K562 treated with DMSO at 1 percent for 48 hours (cell line): ENCODE measurements around the gene TREML1. TPM values are rescaled to one million over a fixed set of nuclear protein-coding genes. Genes with fewer than 3 reads are reported as not detected.

ENCODE experiments used
- total RNA-seq: library from RNA; unstranded; fragments of 300-600 nt; gene quantifications from 2 replicates; pipeline ENCODE4 v1.2.3, GENCODE V29; 2022; ENCODE audit warnings: low replicate concordance; ENCODE audit errors: extremely low read depth

Gene TREML1
- total RNA-seq: not detected in 2 replicates

GRCh38 chr6:41153992-41154625 lies at the start of gene TREML1:
Gene TREML1 (minus strand): TSS chr6:41154347. CDS start chr6:41154288, 59 bp downstream.

DNA sequence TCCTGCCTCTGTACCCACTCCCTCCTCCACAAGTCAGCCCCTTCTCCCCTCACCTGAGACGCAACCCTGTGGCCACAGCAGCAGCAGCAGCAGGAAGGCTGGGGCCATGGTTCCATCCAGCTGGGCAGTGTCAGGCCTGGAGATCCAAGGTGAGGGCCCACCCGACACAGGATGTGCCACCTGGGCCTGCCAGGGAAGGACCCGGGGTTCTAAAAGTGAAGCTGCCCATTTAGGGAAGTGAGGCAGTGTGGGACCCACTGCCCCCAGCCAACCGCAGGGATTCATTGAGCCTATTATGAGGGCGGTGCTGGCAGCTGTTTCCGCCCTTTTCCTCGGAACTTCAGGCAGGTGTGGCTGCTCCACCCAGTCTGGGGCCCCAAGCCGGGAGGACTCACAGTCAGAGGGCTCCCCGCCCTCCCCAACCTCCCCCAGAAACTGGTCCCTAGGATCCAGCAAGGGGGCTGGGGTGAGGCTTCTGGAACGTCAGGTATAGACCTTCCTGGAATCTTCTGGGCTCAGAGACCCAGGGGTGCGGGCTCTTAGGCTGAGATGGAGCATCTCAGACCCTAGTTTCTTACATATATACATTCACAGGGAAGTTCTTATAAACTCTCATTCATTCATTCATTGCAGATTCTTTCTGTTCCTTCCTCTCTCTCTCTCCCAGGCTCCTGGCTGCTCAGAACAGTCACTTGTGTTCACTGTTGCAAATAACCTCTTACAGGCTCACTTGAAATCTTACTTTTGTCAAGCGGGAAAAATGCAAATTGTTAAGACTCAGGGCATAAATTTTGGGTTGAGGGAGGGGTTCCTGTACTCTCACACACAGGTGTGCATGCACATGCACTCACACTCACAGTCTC lies 47.0 kb upstream of the TREML1 start, which contains the start of gene TREML2:
Gene TREML2 (minus strand): TSS at position 249 of the 863 bp plus-strand sequence. CDS start 141 bp downstream, at position 108.

DNA sequence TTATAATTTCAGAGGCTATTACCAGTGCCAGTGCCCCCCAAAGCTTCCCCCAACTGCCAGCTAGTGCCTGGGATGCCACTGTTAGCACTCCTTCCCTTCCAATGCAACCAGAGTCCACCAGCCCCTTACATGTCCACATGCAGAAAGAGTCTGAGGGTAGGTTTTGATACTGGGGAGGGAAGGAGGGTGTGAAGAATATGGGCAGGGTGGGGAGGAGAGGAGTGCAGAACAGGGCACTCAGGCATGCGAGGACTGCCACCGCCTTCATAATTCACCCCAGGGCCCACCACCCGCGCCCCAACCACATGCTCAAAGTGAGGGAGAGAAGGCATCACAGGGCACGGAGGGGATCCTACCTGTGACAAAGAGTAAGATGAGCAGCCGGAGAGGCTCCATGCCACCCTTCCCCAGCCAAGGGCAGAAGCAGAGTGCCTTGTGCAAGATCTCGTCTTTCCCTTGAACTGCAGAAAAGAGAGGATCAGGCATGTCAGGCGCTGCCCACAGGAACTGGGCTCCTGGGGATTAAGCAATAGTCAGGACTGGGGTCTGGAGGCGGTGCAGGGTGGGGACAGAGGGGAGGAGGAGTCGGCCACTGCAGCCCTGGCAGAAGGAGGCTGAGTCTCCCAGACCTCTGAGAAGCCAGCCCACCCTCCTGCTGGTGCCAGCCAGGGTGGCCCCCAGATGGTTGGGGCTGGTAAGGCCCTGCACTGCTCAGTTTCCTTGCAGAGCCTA lies 8.7 kb upstream of the TREML1 start, which contains the start of gene TREM2:
Gene TREM2 (minus strand): TSS at position 430 of the 732 bp plus-strand sequence. CDS start 34 bp downstream, at position 396.

Other genes starting within 250 kb of the TREML1 start
- gene UNC5CL, start 115.1 kb downstream of the TREML1 start, total RNA-seq: not detected in 2 replicates
- not detected in 2 replicates for gene TSPO2, start 111.9 kb downstream of the TREML1 start, total RNA-seq
- not detected in 2 replicates for gene APOBEC2, start 101.1 kb downstream of the TREML1 start, total RNA-seq
- gene OARD1, start 82.0 kb downstream of the TREML1 start, total RNA-seq: not detected in 2 replicates
- gene NFYA, start 81.4 kb downstream of the TREML1 start, total RNA-seq: not detected in 2 replicates
- gene TREM2, start 8.8 kb upstream of the TREML1 start, total RNA-seq: not detected in 2 replicates
- gene TREML2, start 46.8 kb upstream of the TREML1 start, total RNA-seq: not detected in 2 replicates
- not detected in 2 replicates for gene TREML4, start 74.0 kb upstream of the TREML1 start, total RNA-seq
- gene TREM1, start 132.3 kb upstream of the TREML1 start, total RNA-seq: not detected in 2 replicates
- not detected in 2 replicates for gene NCR2, start 181.3 kb upstream of the TREML1 start, total RNA-seq